Measurements from ENCODE around the gene SH3BGRL3. TPM values are rescaled to one million over a fixed set of nuclear protein-coding genes. Genes with fewer than 3 reads are reported as not detected.

The SH3BGRL3 gene
- total RNA-seq, 4 donors from 2014 or later: 42.4 to 124 (median 82.4) TPM

DNA sequence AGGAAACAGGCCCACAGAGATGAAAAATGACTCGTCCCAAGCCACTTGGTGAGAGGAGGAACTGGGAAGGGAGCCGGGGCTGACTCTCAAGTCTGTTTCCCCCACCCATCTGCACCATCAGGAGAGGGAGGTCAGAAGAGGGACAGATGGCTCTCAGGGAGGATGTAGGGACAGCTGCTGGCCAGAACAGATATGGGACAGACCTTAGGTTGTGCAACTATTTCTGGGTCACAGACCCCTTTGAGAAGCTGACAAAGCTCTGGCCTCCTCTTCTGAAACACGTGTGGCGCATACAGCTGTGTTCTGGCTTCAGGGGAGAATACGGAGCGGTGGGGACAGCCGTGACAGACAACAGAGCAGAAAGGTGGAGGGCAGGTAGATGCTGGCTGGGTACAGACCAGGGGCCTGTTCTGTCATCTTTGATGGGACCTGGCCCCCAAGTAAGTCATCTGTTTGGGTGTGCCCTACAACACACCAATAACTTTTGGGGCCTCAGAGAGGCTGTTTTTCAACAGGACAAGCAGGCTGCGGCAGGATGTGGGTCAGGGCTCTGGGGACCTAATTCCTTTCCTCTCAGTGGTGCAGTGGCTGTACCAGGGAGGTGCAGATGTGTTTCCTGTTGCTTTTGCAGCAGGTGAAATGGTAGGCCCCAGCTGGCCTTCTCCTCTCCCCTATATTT is 7.3 kb downstream of the SH3BGRL3 start:
- DNase-seq (ENCODE audit: low spot score): no peak

DNA sequence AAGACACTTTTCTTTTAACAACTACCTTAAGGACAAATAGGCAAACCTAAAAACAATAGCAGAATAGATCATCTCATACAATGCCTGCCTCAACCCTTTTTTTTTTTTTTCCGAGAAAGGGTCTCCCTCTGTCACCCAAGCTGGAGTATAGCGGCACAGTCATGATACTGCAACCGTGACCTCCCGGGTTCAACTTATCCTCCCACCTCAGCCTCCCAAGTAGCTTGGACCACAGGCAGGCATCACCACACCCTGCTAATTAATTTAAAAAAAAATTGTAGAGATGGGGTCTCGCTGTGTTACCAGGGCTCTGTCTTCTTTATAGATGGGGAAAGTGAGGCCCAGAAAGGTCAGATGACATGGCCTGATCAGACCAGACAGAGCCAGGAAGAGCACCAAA is 7.9 kb downstream of the SH3BGRL3 start:
- no peak for DNase-seq (ENCODE audit: low spot score)
- TF ChIP-seq, protein P1, sequence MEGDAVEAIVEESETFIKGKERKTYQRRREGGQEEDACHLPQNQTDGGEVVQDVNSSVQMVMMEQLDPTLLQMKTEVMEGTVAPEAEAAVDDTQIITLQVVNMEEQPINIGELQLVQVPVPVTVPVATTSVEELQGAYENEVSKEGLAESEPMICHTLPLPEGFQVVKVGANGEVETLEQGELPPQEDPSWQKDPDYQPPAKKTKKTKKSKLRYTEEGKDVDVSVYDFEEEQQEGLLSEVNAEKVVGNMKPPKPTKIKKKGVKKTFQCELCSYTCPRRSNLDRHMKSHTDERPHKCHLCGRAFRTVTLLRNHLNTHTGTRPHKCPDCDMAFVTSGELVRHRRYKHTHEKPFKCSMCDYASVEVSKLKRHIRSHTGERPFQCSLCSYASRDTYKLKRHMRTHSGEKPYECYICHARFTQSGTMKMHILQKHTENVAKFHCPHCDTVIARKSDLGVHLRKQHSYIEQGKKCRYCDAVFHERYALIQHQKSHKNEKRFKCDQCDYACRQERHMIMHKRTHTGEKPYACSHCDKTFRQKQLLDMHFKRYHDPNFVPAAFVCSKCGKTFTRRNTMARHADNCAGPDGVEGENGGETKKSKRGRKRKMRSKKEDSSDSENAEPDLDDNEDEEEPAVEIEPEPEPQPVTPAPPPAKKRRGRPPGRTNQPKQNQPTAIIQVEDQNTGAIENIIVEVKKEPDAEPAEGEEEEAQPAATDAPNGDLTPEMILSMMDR (IDR thresholded peaks at IDR 0.05): no peak
- ATAC-seq (ENCODE audit: low FRiP score): no peak

More for the DNA sequence above, 7.3 kb downstream of the SH3BGRL3 start:
- TF ChIP-seq, protein P1 (IDR thresholded peaks at IDR 0.05): no peak
- no peak for ATAC-seq (ENCODE audit: low FRiP score)

DNA sequence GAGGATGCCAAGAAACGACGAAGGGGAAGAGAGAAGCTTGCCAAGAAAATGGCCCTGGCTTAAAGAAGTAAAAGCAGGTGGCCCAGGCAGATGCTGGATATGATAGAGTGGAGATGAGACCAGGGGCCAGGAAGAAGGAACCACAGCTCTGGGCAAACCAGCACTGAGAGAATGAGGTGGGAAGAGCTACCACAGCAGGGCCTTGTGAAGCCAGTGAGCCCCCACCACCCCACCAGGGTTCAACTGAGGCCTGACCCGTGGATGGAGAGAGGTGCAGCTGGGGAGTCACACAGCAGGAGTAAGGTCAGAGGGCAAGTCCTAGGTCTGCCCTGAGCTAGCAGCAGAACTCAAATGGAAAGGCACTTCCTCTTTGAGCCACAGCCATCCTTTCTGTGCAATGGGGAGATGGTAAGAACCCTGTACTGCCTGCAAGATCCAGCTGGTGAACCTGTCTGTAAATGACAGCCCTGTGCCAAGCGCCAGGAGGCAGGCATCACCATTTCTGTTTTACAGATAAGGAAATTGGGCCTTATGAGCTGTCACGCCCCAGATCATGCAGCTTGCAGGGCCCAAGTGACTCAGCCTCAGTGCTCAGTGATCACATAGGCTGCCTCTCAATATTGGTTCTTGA is 8.5 kb downstream of the SH3BGRL3 start:
- TF ChIP-seq, protein P1 (IDR thresholded peaks at IDR 0.05): no peak
- no peak for ATAC-seq (ENCODE audit: low FRiP score)
- no peak for DNase-seq (ENCODE audit: low spot score)

DNA sequence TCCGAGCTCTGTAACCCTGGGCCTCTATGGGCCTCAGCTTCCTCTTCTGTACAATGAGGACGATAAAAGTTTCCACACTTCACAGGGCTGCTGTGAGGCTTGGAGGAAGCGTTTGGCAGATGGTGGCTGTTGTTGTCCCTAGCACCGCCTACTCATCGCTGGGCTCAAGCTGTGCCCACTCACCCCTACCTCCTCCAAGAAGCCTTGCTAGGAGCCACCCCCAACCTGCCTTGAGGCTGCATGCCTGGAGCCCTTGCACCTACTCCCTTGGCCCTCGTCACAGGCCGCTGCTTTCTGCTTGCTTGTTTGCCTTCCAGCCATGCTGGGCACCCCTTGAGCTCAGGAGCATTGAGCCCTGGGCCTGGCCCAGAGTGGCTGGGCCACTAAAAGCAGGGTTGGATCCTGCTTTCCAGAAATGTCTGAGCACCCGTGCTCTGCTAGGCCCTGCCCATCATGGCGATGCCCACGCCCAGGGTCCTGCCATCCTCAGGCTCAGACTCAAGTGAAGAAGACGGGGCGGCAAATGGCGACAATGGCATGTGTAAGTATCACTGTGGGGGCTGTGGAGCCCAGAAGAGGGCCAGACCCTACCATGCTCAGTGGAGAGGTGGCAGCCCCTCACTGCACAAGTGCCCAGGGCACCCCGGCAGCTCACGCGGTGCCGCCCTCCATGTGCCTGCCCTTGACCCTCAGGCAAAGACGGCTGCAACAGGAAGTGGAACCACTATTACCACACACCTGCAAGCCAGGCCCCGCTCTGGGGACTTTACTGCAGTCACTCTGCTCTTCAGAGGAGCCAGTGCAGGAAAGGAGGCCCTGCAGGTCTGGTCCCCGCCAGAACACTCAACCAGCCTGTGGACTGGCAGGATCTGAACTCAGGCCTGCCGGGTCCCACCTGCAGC is 9.5 kb downstream of the SH3BGRL3 start:
- TF ChIP-seq, protein P1 (IDR thresholded peaks at IDR 0.05): no peak
- ATAC-seq (ENCODE audit: low FRiP score) (no peak), DNase-seq (ENCODE audit: low spot score) (no peak)

DNA sequence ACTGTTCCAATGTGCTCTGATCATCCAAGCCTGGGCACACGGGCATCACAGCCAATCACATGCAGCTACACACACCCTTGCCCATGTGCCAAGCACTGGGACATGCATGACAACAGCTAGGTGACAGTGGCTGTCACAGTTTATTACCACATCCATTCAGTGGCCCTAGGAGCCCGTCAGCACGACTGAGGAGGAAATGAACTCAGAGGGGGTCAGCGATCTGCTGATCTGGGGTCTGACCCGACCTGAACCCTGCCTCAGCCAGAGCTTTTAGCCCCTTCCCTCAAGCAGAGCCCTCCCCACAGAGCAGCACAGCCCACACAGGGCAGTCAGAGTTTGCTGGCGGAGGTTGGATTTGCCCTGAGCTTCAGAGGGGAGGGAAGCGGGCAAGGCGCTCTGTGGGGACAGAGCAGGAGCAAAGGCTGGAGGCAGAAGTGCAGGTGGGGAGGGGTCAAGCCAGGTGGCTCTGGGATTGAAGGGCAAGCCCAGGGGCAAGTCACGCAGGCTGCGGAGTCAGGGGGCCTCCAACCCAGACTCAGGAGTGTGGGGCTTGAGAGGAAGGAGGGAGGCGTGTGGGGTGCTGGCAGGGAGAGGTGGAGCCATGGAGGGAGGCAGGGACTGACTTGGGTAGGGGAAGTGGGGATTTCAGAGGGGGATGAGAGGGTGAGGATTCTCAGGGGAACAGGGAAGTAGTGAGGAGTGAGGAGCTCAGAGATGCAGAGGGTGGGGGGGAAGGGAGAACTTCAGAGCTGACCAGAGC is 10.4 kb downstream of the SH3BGRL3 start:
- TF ChIP-seq, protein P1 (IDR thresholded peaks at IDR 0.05): no peak
- no peak for ATAC-seq (ENCODE audit: low FRiP score)
- DNase-seq (ENCODE audit: low spot score): no peak

DNA sequence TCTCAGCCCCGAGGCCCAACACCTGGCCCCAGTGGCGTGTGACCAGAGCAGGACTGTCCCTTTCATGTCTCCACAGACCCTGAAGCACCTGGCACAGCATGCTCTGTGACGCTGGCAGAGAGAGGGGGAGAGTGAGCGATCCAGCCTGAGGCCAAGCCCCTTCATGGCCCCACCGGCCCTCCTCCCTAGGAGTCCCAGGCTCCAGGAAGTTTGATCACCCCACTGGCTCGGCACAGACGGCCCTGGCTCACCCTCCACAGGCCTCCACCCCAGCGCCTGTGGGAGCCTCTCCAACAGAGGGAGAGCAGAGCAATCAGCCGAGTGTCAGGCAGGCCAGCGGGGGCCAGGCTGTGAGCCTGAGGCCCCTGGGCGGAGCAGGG is 11.0 kb downstream of the SH3BGRL3 start:
- ATAC-seq (ENCODE audit: low FRiP score) (no peak), DNase-seq (ENCODE audit: low spot score) (no peak)
- TF ChIP-seq, protein P1 (IDR thresholded peaks at IDR 0.05): no peak
